Left ventricle myocardium inferior (tissue), 1 donor: ENCODE data around the gene NDFIP2. TPM values are rescaled to one million over a fixed set of nuclear protein-coding genes. Genes with fewer than 3 reads are reported as not detected.

ENCODE experiments used
- DNase-seq: peaks from one replicate; pipeline ENCODE4 v3.0.0-alpha.2; 2020
- H3K27ac ChIP-seq: fragments of 200-600 bp; replicated peaks from 2 replicates; pipeline ENCODE4 v1.8.0; 2021
- H3K27me3 ChIP-seq: fragments of 200-600 bp; 2 replicates; pipeline ENCODE4 v1.8.0; 2021; ENCODE audit warnings: low read depth
- H3K36me3 ChIP-seq: fragments of 200-600 bp; 2 replicates; pipeline ENCODE4 v1.8.0; 2021
- H3K4me1 ChIP-seq: fragments of 200-600 bp; 2 replicates; pipeline ENCODE4 v1.8.0; 2021
- H3K4me3 ChIP-seq: fragments of 200-600 bp; 2 replicates; pipeline ENCODE4 v1.8.0; 2021; ENCODE audit warnings: mild to moderate bottlenecking, moderate library complexity
- H3K9me3 ChIP-seq: fragments of 200-600 bp; replicated peaks from 2 replicates; pipeline ENCODE4 v1.8.0; 2021
- intact Hi-C: fragments of 100-400 bp; cut with micrococcal nuclease; formaldehyde crosslinking; loops from one replicate; pipeline ENCODE4 v1.11.0; 2022
- total RNA-seq: library from RNA; stranded (reverse); fragmentation: NEBNext Ultra II Directional; extraction: Animal tissue kit (Norgen Biotek cat#: 25700); gene quantifications from one replicate; pipeline ENCODE4 v1.2.1, GENCODE V29; 2021
- TF ChIP-seq, protein P1 (sequence below): fragments of 200-600 bp; IDR thresholded peaks from 2 replicates; pipeline ENCODE4 v1.8.0; 2021; ENCODE audit warnings: antibody characterized with exemption, mild to moderate bottlenecking, borderline replicate concordance
- donor health status: DM: no; HTN: yes; CAD: no; lungs with severe emphysema.

Gene NDFIP2
- total RNA-seq, 1 donor from 2014 or later: 33.1 TPM

DNA sequence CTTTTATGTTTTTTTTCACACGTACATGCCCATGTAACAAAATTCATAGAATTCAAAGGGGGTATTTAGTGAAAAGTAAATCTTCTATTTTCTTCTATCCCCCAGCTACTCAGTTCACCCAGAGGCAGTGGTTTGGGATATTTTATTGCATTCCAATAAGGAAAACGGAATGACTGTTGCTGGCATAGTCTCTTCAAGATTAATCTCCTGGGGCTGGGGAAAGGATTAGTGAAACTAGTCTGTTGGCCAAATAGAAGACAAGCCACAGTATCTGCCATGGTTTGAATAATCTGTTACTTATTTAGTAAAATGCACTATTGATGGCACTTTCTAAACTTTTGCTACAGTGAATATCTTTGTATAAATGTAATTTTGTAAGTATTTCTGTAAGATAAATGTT lies 122.0 kb downstream of the NDFIP2 start:
- intact Hi-C loops: no loop called here
- TF ChIP-seq, protein P1, sequence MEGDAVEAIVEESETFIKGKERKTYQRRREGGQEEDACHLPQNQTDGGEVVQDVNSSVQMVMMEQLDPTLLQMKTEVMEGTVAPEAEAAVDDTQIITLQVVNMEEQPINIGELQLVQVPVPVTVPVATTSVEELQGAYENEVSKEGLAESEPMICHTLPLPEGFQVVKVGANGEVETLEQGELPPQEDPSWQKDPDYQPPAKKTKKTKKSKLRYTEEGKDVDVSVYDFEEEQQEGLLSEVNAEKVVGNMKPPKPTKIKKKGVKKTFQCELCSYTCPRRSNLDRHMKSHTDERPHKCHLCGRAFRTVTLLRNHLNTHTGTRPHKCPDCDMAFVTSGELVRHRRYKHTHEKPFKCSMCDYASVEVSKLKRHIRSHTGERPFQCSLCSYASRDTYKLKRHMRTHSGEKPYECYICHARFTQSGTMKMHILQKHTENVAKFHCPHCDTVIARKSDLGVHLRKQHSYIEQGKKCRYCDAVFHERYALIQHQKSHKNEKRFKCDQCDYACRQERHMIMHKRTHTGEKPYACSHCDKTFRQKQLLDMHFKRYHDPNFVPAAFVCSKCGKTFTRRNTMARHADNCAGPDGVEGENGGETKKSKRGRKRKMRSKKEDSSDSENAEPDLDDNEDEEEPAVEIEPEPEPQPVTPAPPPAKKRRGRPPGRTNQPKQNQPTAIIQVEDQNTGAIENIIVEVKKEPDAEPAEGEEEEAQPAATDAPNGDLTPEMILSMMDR: no peak
- Histone ChIP-seq H3K27me3 (no peaks in the 10 kb centered on the region), H3K4me1 (no peaks in the 10 kb centered on the region), H3K36me3 (no peaks in the 10 kb centered on the region), H3K27ac (no peak overlapping the region), H3K9me3 (peaks cover 10% of the 10 kb centered on the region), H3K4me3 (no peak overlapping the region)
- DNase-seq: no peak

DNA sequence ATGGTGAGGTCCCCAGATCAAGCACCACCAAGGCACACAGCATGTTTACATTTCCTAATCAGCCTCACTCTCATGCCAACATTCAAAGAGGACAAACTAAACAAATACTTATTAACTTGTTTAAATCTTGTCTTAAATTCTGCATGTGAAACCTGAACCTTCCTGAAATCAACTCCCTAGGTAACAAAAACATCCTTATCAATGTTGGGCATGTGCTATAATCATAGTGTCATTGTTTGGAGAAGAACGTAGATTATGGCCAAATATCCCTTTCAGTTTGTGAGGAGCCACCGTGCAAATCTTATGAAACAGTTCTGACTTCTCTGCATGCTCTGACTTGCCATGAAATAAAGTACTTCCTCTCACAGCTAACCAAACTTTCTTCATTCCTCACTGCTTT lies 123.8 kb downstream of the NDFIP2 start:
- no peak overlapping the region for H3K27ac ChIP-seq
- intact Hi-C loops: no loop called here
- TF ChIP-seq, protein P1: no peak
- no peaks in the 10 kb centered on the region for H3K27me3 ChIP-seq
- peaks cover 26% of the 10 kb centered on the region for H3K9me3 ChIP-seq
- no peak for DNase-seq
- H3K4me1 ChIP-seq: no peaks in the 10 kb centered on the region
- H3K36me3 ChIP-seq: no peaks in the 10 kb centered on the region
- H3K4me3 ChIP-seq: no peak overlapping the region

Other genes with a start within 250 kb of the NDFIP2 start
- 20.6 TPM for gene RBM26, start 74.9 kb upstream of the NDFIP2 start, total RNA-seq